SK-N-SH treated with all-trans-retinoic acid at 6 μM for 48 hours (cell line): Measurements from ENCODE around the gene LETMD1.

Experiments used
- ARNTL ChIP-seq: fragments of 450-650 bp; formaldehyde crosslinking; IDR thresholded peaks from 2 replicates; pipeline ENCODE4 v1.5.0; 2020; ENCODE audit warnings: low read depth, mild to moderate bottlenecking, moderate library complexity, borderline replicate concordance
- CSDC2 ChIP-seq: fragments of 250-450 bp; sonication (Bioruptor Pico); IDR thresholded peaks from 2 replicates; pipeline ENCODE4 v1.5.0; 2020; ENCODE audit warnings: mild to moderate bottlenecking, moderate library complexity
- CSRNP3 ChIP-seq: fragments of 250-450 bp; sonication (Bioruptor Pico); IDR thresholded peaks from 2 replicates; pipeline ENCODE4 v1.5.1; 2021; ENCODE audit warnings: mild to moderate bottlenecking, moderate library complexity
- PATZ1 ChIP-seq: fragments of 250-450 bp; sonication (Bioruptor Pico); IDR thresholded peaks from 2 replicates; pipeline ENCODE4 v1.8.0; 2020; ENCODE audit warnings: mild to moderate bottlenecking, moderate library complexity, borderline replicate concordance
- POU6F1 ChIP-seq: fragments of 250-450 bp; sonication (Bioruptor Pico); IDR thresholded peaks from 2 replicates; pipeline ENCODE4 v1.8.0; 2021; ENCODE audit warnings: low read depth, mild to moderate bottlenecking, moderate library complexity, borderline replicate concordance
- PPARA ChIP-seq: fragments of 250-450 bp; sonication (Bioruptor Pico); IDR thresholded peaks from 2 replicates; pipeline ENCODE4 v1.5.0; 2020; ENCODE audit warnings: mild to moderate bottlenecking, borderline replicate concordance
- SNAI2 ChIP-seq: fragments of 250-450 bp; sonication (Bioruptor Pico); IDR thresholded peaks from 2 replicates; pipeline ENCODE4 v1.5.0; 2020; ENCODE audit warnings: mild to moderate bottlenecking, moderate library complexity
- TCF4 ChIP-seq: fragments of 250-450 bp; sonication (Bioruptor Pico); IDR thresholded peaks from 2 replicates; pipeline ENCODE4 v1.8.0; 2021; ENCODE audit warnings: mild to moderate bottlenecking, moderate library complexity, borderline replicate concordance
- TSHZ2 ChIP-seq: fragments of 250-450 bp; sonication (Bioruptor Pico); IDR thresholded peaks from 2 replicates; pipeline ENCODE4 v1.5.0; 2020; ENCODE audit warnings: mild to moderate bottlenecking, moderate library complexity
- ZFP3 ChIP-seq: fragments of 250-450 bp; sonication (Bioruptor Pico); IDR thresholded peaks from 2 replicates; pipeline ENCODE4 v1.5.0; 2020; ENCODE audit warnings: mild to moderate bottlenecking, moderate library complexity
- ZFP30 ChIP-seq: fragments of 450-650 bp; formaldehyde crosslinking; IDR thresholded peaks from 2 replicates; pipeline ENCODE4 v1.5.0; 2022; ENCODE audit warnings: mild to moderate bottlenecking, moderate library complexity
- ZNF565 ChIP-seq: fragments of 450-650 bp; formaldehyde crosslinking; conservative IDR thresholded peaks from 2 replicates; pipeline ENCODE4 v1.5.0; 2020; ENCODE audit warnings: low read depth, mild to moderate bottlenecking, moderate library complexity
- ZNF70 ChIP-seq: fragments of 450-650 bp; formaldehyde crosslinking; IDR thresholded peaks from 2 replicates; pipeline ENCODE4 v1.5.0; 2020; ENCODE audit warnings: mild to moderate bottlenecking, moderate library complexity

- TF ChIP-seq CSDC2 (CRISPR knock-in tag) = no peak
- TF ChIP-seq TSHZ2 (CRISPR knock-in tag) = no peak
- TF ChIP-seq ZFP30 = no peak
- no peak for TF ChIP-seq POU6F1 (CRISPR knock-in tag)
- no peak for TF ChIP-seq ARNTL (CRISPR knock-in tag)
- no peak for TF ChIP-seq ZFP3 (CRISPR knock-in tag)
- TF ChIP-seq CSRNP3 = no peak
- no peak for TF ChIP-seq ZNF70 (CRISPR knock-in tag)
- TF ChIP-seq ZNF565 = no peak
- TF ChIP-seq PPARA (CRISPR knock-in tag) = no peak
- TF ChIP-seq SNAI2 (CRISPR knock-in tag) = no peak
- TF ChIP-seq PATZ1 (CRISPR knock-in tag) = no peak
- TF ChIP-seq TCF4 (CRISPR knock-in tag) = no peak
These were observed 29.8 kb downstream of the LETMD1 start for GRCh38 chr12:51077930-51078329.
